WTC11 (cell line): ENCODE measurements around the gene RAD51AP2. TPM values are rescaled to one million over a fixed set of nuclear protein-coding genes. Genes with fewer than 3 reads are reported as not detected.

Source experiments
- ATAC-seq: fragments of 200-7000 bp; cut with Tn5 transposase; 2 replicates; pipeline ENCODE4 v1.10.0; 2021; ENCODE audit warnings: mild to moderate bottlenecking, moderate library complexity
- CTCF ChIA-PET: fragments of 300-600 bp; sonication (Branson Sonifier 250); formaldehyde crosslinking; loops from one replicate; lab custom pipeline; 2021; ENCODE audit warnings: antibody characterized with exemption; lab: Charles Lee
- POLR2A ChIA-PET: fragments of 350-600 bp; sonication (Branson Sonifier 250); formaldehyde crosslinking; loops from one replicate; lab custom pipeline; 2021; ENCODE audit warnings: antibody characterized with exemption; lab: Charles Lee
- DNase-seq: peaks from one replicate; pipeline ENCODE4 v3.0.0; 2021; ENCODE audit warnings: low spot score
- H3K27ac Mint-ChIP-seq: 2 replicates; pipeline ENCODE4 v1.8.0; 2021; ENCODE audit warnings: mixed read lengths
- H3K27me3 Mint-ChIP-seq: 2 replicates; pipeline ENCODE4 v1.8.0; 2021; ENCODE audit warnings: low read depth, mild to moderate bottlenecking, moderate library complexity, mixed read lengths
- H3K36me3 Mint-ChIP-seq: 2 replicates; pipeline ENCODE4 v1.8.0; 2021; ENCODE audit warnings: mixed read lengths
- H3K4me1 Mint-ChIP-seq: 2 replicates; pipeline ENCODE4 v1.8.0; 2022; ENCODE audit warnings: mixed read lengths
- H3K4me3 Mint-ChIP-seq: 2 replicates; pipeline ENCODE4 v1.8.0; 2021; ENCODE audit warnings: mild to moderate bottlenecking, moderate library complexity, mixed read lengths
- H3K9me3 Mint-ChIP-seq: 2 replicates; pipeline ENCODE4 v1.8.0; 2021; ENCODE audit warnings: mixed read lengths
- ATF3 ChIP-seq: sonication (generic); formaldehyde crosslinking; conservative IDR thresholded peaks from 2 replicates; pipeline ENCODE4 v1.8.1; 2022; ENCODE audit warnings: mild to moderate bottlenecking, missing genetic modification reagents
- ATF6 ChIP-seq: sonication (generic); formaldehyde crosslinking; IDR thresholded peaks from 2 replicates; pipeline ENCODE4 v1.8.1; 2023; ENCODE audit warnings: mild to moderate bottlenecking, missing genetic modification reagents
- CDX4 ChIP-seq: fragments of 250-450 bp; sonication (Bioruptor Pico); IDR thresholded peaks from 2 replicates; pipeline ENCODE4 v1.9.0; 2021; ENCODE audit warnings: moderate library complexity, mild to moderate bottlenecking, inconsistent platforms, borderline replicate concordance
- E2F4 ChIP-seq: sonication (generic); formaldehyde crosslinking; IDR thresholded peaks from 2 replicates; pipeline ENCODE4 v1.8.1; 2022; ENCODE audit warnings: low read depth, mild to moderate bottlenecking, moderate library complexity, missing genetic modification reagents, borderline replicate concordance
- ETV6 ChIP-seq: sonication (generic); formaldehyde crosslinking; IDR thresholded peaks from 2 replicates; pipeline ENCODE4 v1.8.1; 2022; ENCODE audit warnings: mild to moderate bottlenecking, missing genetic modification reagents
- HMGXB4 ChIP-seq: sonication (generic); formaldehyde crosslinking; IDR thresholded peaks from 2 replicates; pipeline ENCODE4 v1.8.1; 2023; ENCODE audit warnings: mild to moderate bottlenecking, moderate library complexity, missing genetic modification reagents
- JAZF1 ChIP-seq: fragments of 250-450 bp; sonication (Bioruptor Pico); IDR thresholded peaks from 2 replicates; pipeline ENCODE4 v1.9.0; 2021; ENCODE audit warnings: moderate library complexity, mild to moderate bottlenecking, inconsistent platforms
- PRDM15 ChIP-seq: sonication (generic); formaldehyde crosslinking; IDR thresholded peaks from 2 replicates; pipeline ENCODE4 v1.8.0; 2022; ENCODE audit warnings: missing genetic modification reagents
- TEAD1 ChIP-seq: sonication (generic); formaldehyde crosslinking; IDR thresholded peaks from 2 replicates; pipeline ENCODE4 v1.8.0; 2022; ENCODE audit warnings: mild to moderate bottlenecking, missing genetic modification reagents
- USF1 ChIP-seq: sonication (generic); formaldehyde crosslinking; IDR thresholded peaks from 2 replicates; pipeline ENCODE4 v1.8.0; 2022; ENCODE audit warnings: mild to moderate bottlenecking, missing genetic modification reagents
- ZBTB21 ChIP-seq: sonication (generic); formaldehyde crosslinking; IDR thresholded peaks from 2 replicates; pipeline ENCODE4 v1.8.1; 2023; ENCODE audit warnings: mild to moderate bottlenecking, missing genetic modification reagents, borderline replicate concordance
- ZBTB43 ChIP-seq: sonication (generic); formaldehyde crosslinking; IDR thresholded peaks from 2 replicates; pipeline ENCODE4 v1.8.1; 2023; ENCODE audit warnings: mild to moderate bottlenecking, missing genetic modification reagents
- ZNF121 ChIP-seq: sonication (generic); formaldehyde crosslinking; IDR thresholded peaks from 2 replicates; pipeline ENCODE4 v1.8.0; 2023; ENCODE audit warnings: missing genetic modification reagents
- ZNF512 ChIP-seq: sonication (generic); formaldehyde crosslinking; IDR thresholded peaks from 2 replicates; pipeline ENCODE4 v1.8.1; 2022; ENCODE audit warnings: missing genetic modification reagents, borderline replicate concordance
- total RNA-seq: library from RNA; stranded (reverse); gene quantifications from 3 replicates; pipeline ENCODE4 v1.2.3, GENCODE V29; 2021

Gene RAD51AP2
- total RNA-seq, 1 experiment from 2014 or later, result 0.26 TPM

- TF ChIP-seq USF1 (CRISPR knock-in tag) (no peak; the same call in 1 of the 2 replicates), ATF3 (CRISPR knock-in tag) (no peak)
These were observed 20.8 kb upstream of the RAD51AP2 start (continued) for GRCh38 chr2:17538844-17539554.

- peaks cover 7% of the 10 kb centered on the region for H3K36me3 Mint-ChIP-seq
- TF ChIP-seq ZNF121 (CRISPR knock-in tag) (peak; percentile 92), CDX4 (no peak), PRDM15 (peak; percentile 95)
- CTCF ChIA-PET, result interaction anchor here (0.6 to 1.6 kb wide), 3 partner anchors 108 to 984 kb away, joined by 3 to 4 read pairs (median 4); no protein-coding TSS in a partner anchor
- POLR2A ChIA-PET, result no interaction called here
- H3K9me3 Mint-ChIP-seq, result no peaks in the 10 kb centered on the region
- DNase-seq, result peak; percentile 48
- peak overlapping the region; percentile 93 for H3K4me3 Mint-ChIP-seq
- H3K4me1 Mint-ChIP-seq, result peaks cover 26% of the 10 kb centered on the region
- H3K27ac Mint-ChIP-seq, result peak overlapping the region; percentile 78
- peak; percentile 10 for ATAC-seq
- H3K27me3 Mint-ChIP-seq, result peaks cover 8% of the 10 kb centered on the region
These were observed 20.0 kb upstream of the RAD51AP2 start for GRCh38 chr2:17538022-17538843.

GRCh38 chr2:17536416-17536815 is 18.2 kb upstream of the RAD51AP2 start:
- Mint-ChIP-seq H3K4me3 (no peak overlapping the region), H3K9me3 (no peaks in the 10 kb centered on the region), H3K27ac (no peak overlapping the region; the same call in 1 of the 2 replicates), H3K27me3 (peaks cover 8% of the 10 kb centered on the region), H3K4me1 (peaks cover 13% of the 10 kb centered on the region), H3K36me3 (peaks cover 4% of the 10 kb centered on the region)
- CTCF ChIA-PET, result no interaction called here
- DNase-seq (no peak), ATAC-seq (no peak)
- POLR2A ChIA-PET, result no interaction called here
- TF ChIP-seq ETV6 (CRISPR knock-in tag) (no peak), ZBTB43 (no peak), JAZF1 (CRISPR knock-in tag) (no peak), TEAD1 (no peak), CDX4 (no peak), E2F4 (no peak), ATF6 (CRISPR knock-in tag) (no peak), HMGXB4 (CRISPR knock-in tag) (no peak), ZBTB21 (CRISPR knock-in tag) (no peak), ZNF512 (CRISPR knock-in tag) (no peak)
